Putamen (tissue), 1 donor: ENCODE data around the gene DOP1A.

ENCODE experiments used
- DNase-seq: peaks from one replicate; pipeline ENCODE4 v3.0.0-alpha.2; 2016; ENCODE audit warnings: low spot score

The DOP1A gene

GRCh38 chr6:83083476-83083875, 16.0 kb downstream of the DOP1A start:
- no peak for DNase-seq

GRCh38 chr6:83086751-83087150, 19.3 kb downstream of the DOP1A start:
- no peak for DNase-seq

- no peak for DNase-seq
Measured at GRCh38 chr6:83092756-83093399, 25.4 kb downstream of the DOP1A start.

- no peak for DNase-seq
Measured at GRCh38 chr6:83096791-83097190, 29.3 kb downstream of the DOP1A start.

GRCh38 chr6:83097204-83097603, 29.7 kb downstream of the DOP1A start:
- no peak for DNase-seq

- no peak for DNase-seq
Measured at GRCh38 chr6:83097675-83098074, 30.2 kb downstream of the DOP1A start.

- no peak for DNase-seq
Measured at GRCh38 chr6:83098589-83098988, 31.1 kb downstream of the DOP1A start.

GRCh38 chr6:83108378-83108777, 40.9 kb downstream of the DOP1A start:
- DNase-seq, result no peak

GRCh38 chr6:83113258-83113657, 45.8 kb downstream of the DOP1A start:
- DNase-seq, result no peak

GRCh38 chr6:83114164-83114563, 46.7 kb downstream of the DOP1A start:
- no peak for DNase-seq

- DNase-seq, result no peak
Measured at GRCh38 chr6:83117802-83118201, 50.3 kb downstream of the DOP1A start.

GRCh38 chr6:83119742-83120300, 52.4 kb downstream of the DOP1A start:
- no peak for DNase-seq

GRCh38 chr6:83124553-83124952, 57.1 kb downstream of the DOP1A start:
- DNase-seq, result no peak

GRCh38 chr6:83125425-83125824, 58.0 kb downstream of the DOP1A start:
- peak; percentile 80 for DNase-seq

GRCh38 chr6:83126223-83126622, 58.8 kb downstream of the DOP1A start:
- DNase-seq, result no peak

GRCh38 chr6:83126807-83127206, 59.3 kb downstream of the DOP1A start:
- no peak for DNase-seq

GRCh38 chr6:83127258-83127657, 59.8 kb downstream of the DOP1A start:
- no peak for DNase-seq

GRCh38 chr6:83127976-83128375, 60.5 kb downstream of the DOP1A start:
- DNase-seq, result no peak

- DNase-seq, result no peak
Measured at GRCh38 chr6:83132121-83132520, 64.7 kb downstream of the DOP1A start.

GRCh38 chr6:83138118-83138722, 70.7 kb downstream of the DOP1A start:
- DNase-seq, result no peak

- DNase-seq, result no peak
Measured at GRCh38 chr6:83138758-83139157, 71.3 kb downstream of the DOP1A start.

- DNase-seq, result no peak
Measured at GRCh38 chr6:83151114-83151513, 83.6 kb downstream of the DOP1A start.

GRCh38 chr6:83152913-83153312, 85.4 kb downstream of the DOP1A start:
- DNase-seq, result no peak
